ENCODE measurements around the gene DTYMK.

- no peak for TF ChIP-seq RFX5 (IDR thresholded peaks at IDR 0.05; ENCODE audit: low read depth, low read length)
- no peak for TF ChIP-seq POLR2A (IDR thresholded peaks at IDR 0.05; ENCODE audit: low read depth, low read length)
- no peak for TF ChIP-seq EZH2 (IDR thresholded peaks at IDR 0.05; ENCODE audit: borderline replicate concordance, control insufficient read depth, low read depth, low read length)
Observed at GRCh38 chr2:241680044-241680443, 6.6 kb downstream of the DTYMK start.

All from GM12878 (cell line).